ENCODE results near the gene AFAP1L1.

DNA sequence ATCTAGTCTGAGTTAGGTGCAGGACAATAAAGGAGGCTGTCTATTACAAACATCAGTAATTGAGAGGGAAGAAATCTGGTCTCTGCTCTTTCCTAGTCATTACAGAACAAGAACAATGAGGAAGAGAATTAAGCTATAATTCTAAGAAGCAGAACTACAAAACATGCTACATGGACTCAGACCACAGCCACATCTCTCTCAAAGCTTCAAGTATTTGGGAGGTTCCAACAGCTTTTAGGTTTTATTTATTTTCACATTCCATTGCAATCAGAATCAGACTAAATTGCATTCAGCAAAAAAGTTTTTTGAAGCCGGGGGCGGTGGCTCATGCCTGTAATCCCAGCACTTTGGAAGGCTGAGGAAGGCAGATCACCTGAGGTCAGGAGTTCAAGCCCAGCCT is 72.5 kb downstream of the AFAP1L1 start:
- TF ChIP-seq SP1 (IDR thresholded peaks at IDR 0.05) (no peak), NR2F2 (IDR thresholded peaks at IDR 0.05) (no peak), RAD21 (IDR thresholded peaks at IDR 0.05) (no peak)
- TF ChIP-seq, protein P1, sequence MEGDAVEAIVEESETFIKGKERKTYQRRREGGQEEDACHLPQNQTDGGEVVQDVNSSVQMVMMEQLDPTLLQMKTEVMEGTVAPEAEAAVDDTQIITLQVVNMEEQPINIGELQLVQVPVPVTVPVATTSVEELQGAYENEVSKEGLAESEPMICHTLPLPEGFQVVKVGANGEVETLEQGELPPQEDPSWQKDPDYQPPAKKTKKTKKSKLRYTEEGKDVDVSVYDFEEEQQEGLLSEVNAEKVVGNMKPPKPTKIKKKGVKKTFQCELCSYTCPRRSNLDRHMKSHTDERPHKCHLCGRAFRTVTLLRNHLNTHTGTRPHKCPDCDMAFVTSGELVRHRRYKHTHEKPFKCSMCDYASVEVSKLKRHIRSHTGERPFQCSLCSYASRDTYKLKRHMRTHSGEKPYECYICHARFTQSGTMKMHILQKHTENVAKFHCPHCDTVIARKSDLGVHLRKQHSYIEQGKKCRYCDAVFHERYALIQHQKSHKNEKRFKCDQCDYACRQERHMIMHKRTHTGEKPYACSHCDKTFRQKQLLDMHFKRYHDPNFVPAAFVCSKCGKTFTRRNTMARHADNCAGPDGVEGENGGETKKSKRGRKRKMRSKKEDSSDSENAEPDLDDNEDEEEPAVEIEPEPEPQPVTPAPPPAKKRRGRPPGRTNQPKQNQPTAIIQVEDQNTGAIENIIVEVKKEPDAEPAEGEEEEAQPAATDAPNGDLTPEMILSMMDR (IDR thresholded peaks at IDR 0.05; ENCODE audit: low read depth, low read length, missing input control) = no peak
- TF ChIP-seq, protein P2, sequence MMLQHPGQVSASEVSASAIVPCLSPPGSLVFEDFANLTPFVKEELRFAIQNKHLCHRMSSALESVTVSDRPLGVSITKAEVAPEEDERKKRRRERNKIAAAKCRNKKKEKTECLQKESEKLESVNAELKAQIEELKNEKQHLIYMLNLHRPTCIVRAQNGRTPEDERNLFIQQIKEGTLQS (IDR thresholded peaks at IDR 0.05) = no peak

Data from liver (tissue), 3 donors.